Astrocyte (in vitro differentiated cells and primary cell): ENCODE results near the gene SNTN. TPM values are rescaled to one million over a fixed set of nuclear protein-coding genes. Genes with fewer than 3 reads are reported as not detected.

Experiments
- DNase-seq: peaks from one replicate; pipeline ENCODE4 v3.0.0-alpha.2; 2010; ENCODE audit warnings: low read depth
- FAIRE-seq: peaks from 2 replicates; lab custom pipeline; 2011; peaks lifted over from hg19 to GRCh38; lab: Jason Lieb, UNC
- H2AFZ ChIP-seq: 2 replicates; pipeline ENCODE4 v1.6.0; 2012; ENCODE audit warnings: low read depth, low read length, inconsistent platforms
- H3K27ac ChIP-seq: 2 replicates; pipeline ENCODE4 v1.5.1; 2011; ENCODE audit warnings: low read depth, low read length, inconsistent platforms
- H3K27me3 ChIP-seq: 2 replicates; pipeline ENCODE4 v1.6.0; 2011; ENCODE audit warnings: low read length, inconsistent platforms; ENCODE audit not compliant: insufficient read depth
- H3K36me3 ChIP-seq: 2 replicates; pipeline ENCODE4 v1.5.1; 2011; ENCODE audit warnings: low read length, inconsistent platforms; ENCODE audit not compliant: insufficient read depth
- H3K4me1 ChIP-seq: 2 replicates; pipeline ENCODE4 v1.5.1; 2011; ENCODE audit warnings: low read length, inconsistent platforms; ENCODE audit not compliant: insufficient read depth
- H3K4me2 ChIP-seq: 2 replicates; pipeline ENCODE4 v1.6.0; 2012; ENCODE audit warnings: low read length, inconsistent platforms
- H3K4me3 ChIP-seq: 2 replicates; pipeline ENCODE4 v1.5.1; 2011; ENCODE audit warnings: low read depth, mild to moderate bottlenecking, low read length, inconsistent platforms; ENCODE audit not compliant: insufficient read depth
- H3K79me2 ChIP-seq: 2 replicates; pipeline ENCODE4 v1.6.0; 2012; ENCODE audit warnings: mild to moderate bottlenecking, low read length, inconsistent platforms; ENCODE audit not compliant: insufficient read depth
- H3K9ac ChIP-seq: 2 replicates; pipeline ENCODE4 v1.6.0; 2012; ENCODE audit warnings: mild to moderate bottlenecking, low read length, inconsistent platforms
- H3K9me3 ChIP-seq: 2 replicates; pipeline ENCODE4 v1.5.1; 2012; ENCODE audit warnings: low read depth, mild to moderate bottlenecking, low read length, inconsistent platforms; ENCODE audit not compliant: insufficient read depth
- H4K20me1 ChIP-seq: 2 replicates; pipeline ENCODE4 v1.6.0; 2012; ENCODE audit warnings: low read length, inconsistent platforms; ENCODE audit not compliant: insufficient read depth
- H3K27ac Mint-ChIP-seq: one replicate; pipeline ENCODE4 v1.8.0; 2021; ENCODE audit warnings: mild to moderate bottlenecking, mixed read lengths; ENCODE audit not compliant: unreplicated experiment
- H3K27me3 Mint-ChIP-seq: one replicate; pipeline ENCODE4 v1.8.0; 2021; ENCODE audit warnings: low read depth, mixed read lengths; ENCODE audit not compliant: unreplicated experiment
- H3K36me3 Mint-ChIP-seq: one replicate; pipeline ENCODE4 v1.8.0; 2021; ENCODE audit warnings: low read depth, mixed read lengths; ENCODE audit not compliant: unreplicated experiment
- H3K4me1 Mint-ChIP-seq: one replicate; pipeline ENCODE4 v1.8.0; 2021; ENCODE audit warnings: low read depth, mixed read lengths; ENCODE audit not compliant: unreplicated experiment
- H3K4me3 Mint-ChIP-seq: one replicate; pipeline ENCODE4 v1.8.0; 2021; ENCODE audit warnings: mild to moderate bottlenecking, moderate library complexity, mixed read lengths; ENCODE audit not compliant: unreplicated experiment
- H3K9me3 Mint-ChIP-seq: one replicate; pipeline ENCODE4 v1.8.0; 2021; ENCODE audit warnings: mild to moderate bottlenecking, mixed read lengths; ENCODE audit not compliant: unreplicated experiment
- EZH2 ChIP-seq: IDR thresholded peaks from 2 replicates; pipeline ENCODE4 v1.6.1; 2012; ENCODE audit warnings: mild to moderate bottlenecking, low read length, inconsistent platforms; ENCODE audit not compliant: insufficient read depth
- total RNA-seq: library from RNA; stranded (reverse); gene quantifications from 2 replicates; pipeline ENCODE4 v1.2.1, GENCODE V29; 2021
- TF ChIP-seq, protein P1 (sequence below): IDR thresholded peaks from 2 replicates; pipeline ENCODE4 v1.5.1; 2011; ENCODE audit warnings: low read depth, mild to moderate bottlenecking, inconsistent platforms, low read length, moderate library complexity; ENCODE audit not compliant: insufficient read depth

SNTN gene
- total RNA-seq, 1 donor from 2014 or later: not detected

DNA sequence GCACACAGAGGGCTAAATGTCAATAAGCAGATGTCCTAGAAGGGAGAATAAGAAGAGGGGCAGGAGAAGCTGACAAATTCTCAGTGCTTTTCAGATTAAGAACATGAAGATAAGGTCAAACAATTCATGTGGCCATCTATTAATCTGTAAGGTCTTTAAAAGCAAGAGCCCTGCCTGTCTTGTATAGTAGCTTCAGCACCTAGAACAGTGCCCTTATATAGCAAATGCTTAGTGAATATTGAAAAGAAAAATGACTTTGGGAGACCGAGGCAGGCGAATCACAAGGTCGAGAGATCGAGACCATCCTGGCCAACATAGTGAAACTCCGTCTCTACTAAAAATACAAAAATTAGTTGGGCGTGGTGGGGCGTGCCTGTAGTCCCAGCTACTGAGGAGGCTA, 18.1 kb downstream of the SNTN start:
- no peaks in the 10 kb centered on the region for H3K27me3 ChIP-seq
- Mint-ChIP-seq H3K4me1 (no peaks in the 10 kb centered on the region), H3K27ac (no peak overlapping the region), H3K4me3 (no peak overlapping the region), H3K9me3 (no peaks in the 10 kb centered on the region), H3K27me3 (peaks cover 8% of the 10 kb centered on the region), H3K36me3 (no peaks in the 10 kb centered on the region)
- no peak overlapping the region for H2AFZ ChIP-seq
- H3K4me3 ChIP-seq: no peak overlapping the region
- no peaks in the 10 kb centered on the region for H3K36me3 ChIP-seq
- DNase-seq: no peak
- FAIRE-seq: no peak
- H3K9ac ChIP-seq: no peak overlapping the region
- no peaks in the 10 kb centered on the region for H3K79me2 ChIP-seq
- no peaks in the 10 kb centered on the region for H3K9me3 ChIP-seq
- no peaks in the 10 kb centered on the region for H4K20me1 ChIP-seq
- TF ChIP-seq EZH2: no peak
- TF ChIP-seq, protein P1, sequence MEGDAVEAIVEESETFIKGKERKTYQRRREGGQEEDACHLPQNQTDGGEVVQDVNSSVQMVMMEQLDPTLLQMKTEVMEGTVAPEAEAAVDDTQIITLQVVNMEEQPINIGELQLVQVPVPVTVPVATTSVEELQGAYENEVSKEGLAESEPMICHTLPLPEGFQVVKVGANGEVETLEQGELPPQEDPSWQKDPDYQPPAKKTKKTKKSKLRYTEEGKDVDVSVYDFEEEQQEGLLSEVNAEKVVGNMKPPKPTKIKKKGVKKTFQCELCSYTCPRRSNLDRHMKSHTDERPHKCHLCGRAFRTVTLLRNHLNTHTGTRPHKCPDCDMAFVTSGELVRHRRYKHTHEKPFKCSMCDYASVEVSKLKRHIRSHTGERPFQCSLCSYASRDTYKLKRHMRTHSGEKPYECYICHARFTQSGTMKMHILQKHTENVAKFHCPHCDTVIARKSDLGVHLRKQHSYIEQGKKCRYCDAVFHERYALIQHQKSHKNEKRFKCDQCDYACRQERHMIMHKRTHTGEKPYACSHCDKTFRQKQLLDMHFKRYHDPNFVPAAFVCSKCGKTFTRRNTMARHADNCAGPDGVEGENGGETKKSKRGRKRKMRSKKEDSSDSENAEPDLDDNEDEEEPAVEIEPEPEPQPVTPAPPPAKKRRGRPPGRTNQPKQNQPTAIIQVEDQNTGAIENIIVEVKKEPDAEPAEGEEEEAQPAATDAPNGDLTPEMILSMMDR: no peak
- no peaks in the 10 kb centered on the region for H3K4me1 ChIP-seq
- H3K27ac ChIP-seq: no peak overlapping the region
- H3K4me2 ChIP-seq: no peak overlapping the region

DNA sequence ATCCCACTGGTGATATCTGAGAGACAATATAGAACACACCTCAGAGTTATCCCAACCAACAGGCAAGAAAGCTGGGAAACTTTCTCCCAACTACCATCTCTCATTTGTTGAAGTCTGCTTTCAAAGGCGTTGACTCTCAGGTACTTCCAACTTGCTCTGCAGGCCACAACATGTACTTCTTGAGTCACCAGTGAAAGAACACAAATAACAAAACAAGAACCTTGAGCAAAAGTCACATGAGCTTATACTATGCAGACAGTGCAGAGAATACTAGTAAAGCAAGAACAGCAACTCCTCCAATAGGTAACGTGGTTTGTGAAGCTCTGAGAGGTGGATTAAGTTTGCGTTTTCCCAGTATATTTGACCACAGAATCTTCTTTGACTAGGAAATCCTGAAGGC, 20.6 kb downstream of the SNTN start:
- Histone ChIP-seq H3K9ac (no peak overlapping the region), H3K36me3 (no peaks in the 10 kb centered on the region), H3K4me1 (no peaks in the 10 kb centered on the region), H4K20me1 (no peaks in the 10 kb centered on the region), H3K79me2 (no peaks in the 10 kb centered on the region), H3K4me3 (no peak overlapping the region), H3K4me2 (no peak overlapping the region), H2AFZ (no peak overlapping the region), H3K9me3 (no peaks in the 10 kb centered on the region), H3K27me3 (no peaks in the 10 kb centered on the region), H3K27ac (no peak overlapping the region)
- Mint-ChIP-seq H3K36me3 (no peaks in the 10 kb centered on the region), H3K9me3 (no peaks in the 10 kb centered on the region), H3K27me3 (peaks cover 12% of the 10 kb centered on the region), H3K4me3 (no peak overlapping the region), H3K27ac (no peak overlapping the region), H3K4me1 (no peaks in the 10 kb centered on the region)
- DNase-seq (no peak), FAIRE-seq (no peak)
- TF ChIP-seq, protein P1: no peak
- TF ChIP-seq EZH2: no peak

DNA sequence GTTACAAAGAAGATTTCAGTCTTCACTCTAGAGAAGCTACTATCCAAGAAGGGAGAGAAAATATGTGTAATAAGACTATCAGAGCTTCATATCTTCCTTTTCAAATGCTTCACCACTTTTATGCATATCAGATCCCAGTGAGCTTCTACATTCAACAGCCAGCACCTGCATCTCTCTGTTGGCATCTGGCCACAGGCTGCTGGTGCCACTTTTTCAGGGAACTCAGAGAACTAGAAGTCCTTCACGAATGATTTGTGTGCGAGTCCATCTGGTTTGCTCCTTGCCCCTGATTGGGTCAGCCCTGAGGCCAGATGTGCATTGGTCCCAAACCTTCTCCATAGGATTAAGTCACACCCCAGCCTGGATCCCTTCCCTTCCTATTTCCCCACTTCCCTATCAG, 22.1 kb downstream of the SNTN start:
- Mint-ChIP-seq H3K27ac (no peak overlapping the region), H3K36me3 (no peaks in the 10 kb centered on the region), H3K27me3 (peaks cover 12% of the 10 kb centered on the region), H3K4me3 (no peak overlapping the region), H3K4me1 (no peaks in the 10 kb centered on the region), H3K9me3 (no peaks in the 10 kb centered on the region)
- Histone ChIP-seq H3K4me1 (no peaks in the 10 kb centered on the region), H3K27ac (no peak overlapping the region), H3K27me3 (no peaks in the 10 kb centered on the region), H3K9ac (no peak overlapping the region), H4K20me1 (no peaks in the 10 kb centered on the region), H3K79me2 (no peaks in the 10 kb centered on the region), H3K36me3 (no peaks in the 10 kb centered on the region), H2AFZ (no peak overlapping the region), H3K4me3 (no peak overlapping the region), H3K9me3 (no peaks in the 10 kb centered on the region), H3K4me2 (no peak overlapping the region)
- TF ChIP-seq EZH2: no peak
- TF ChIP-seq, protein P1: no peak
- DNase-seq: no peak
- no peak for FAIRE-seq
